Keratinocyte (primary cell): ENCODE results near the gene NDRG2. TPM values are rescaled to one million over a fixed set of nuclear protein-coding genes. Genes with fewer than 3 reads are reported as not detected.

Source experiments
- DNase-seq: peaks from one replicate; pipeline ENCODE4 v3.0.0-alpha.2; 2011; ENCODE audit warnings: low read depth, missing footprints, low spot score
- FAIRE-seq: peaks from 2 replicates; lab custom pipeline; 2011; peaks lifted over from hg19 to GRCh38; lab: Jason Lieb, UNC
- H2AFZ ChIP-seq: 2 replicates; pipeline ENCODE4 v1.6.0; 2012; ENCODE audit warnings: low read length, control low read depth, inconsistent platforms; ENCODE audit not compliant: control insufficient read depth
- H3K27ac ChIP-seq: 2 replicates; pipeline ENCODE4 v1.5.1; 2011; ENCODE audit warnings: low read length; ENCODE audit not compliant: control insufficient read depth, insufficient read depth
- H3K27me3 ChIP-seq: 3 replicates; pipeline ENCODE4 v1.6.0; 2011; ENCODE audit warnings: low read length; ENCODE audit not compliant: control insufficient read depth, insufficient read depth; ENCODE audit errors: extremely low read depth
- H3K36me3 ChIP-seq, 2 experiments: 2 replicates in 1 of 2; 3 replicates in 1 of 2; pipeline ENCODE4 v1.5.1; 2011; ENCODE audit warnings: low read length in 2 of 2, mild to moderate bottlenecking in 1 of 2; ENCODE audit not compliant: control insufficient read depth in 2 of 2, insufficient read depth in 2 of 2; ENCODE audit errors: extremely low read depth in 1 of 2
- H3K4me1 ChIP-seq: 3 replicates; pipeline ENCODE4 v1.5.1; 2011; ENCODE audit warnings: low read length; ENCODE audit not compliant: control insufficient read depth, insufficient read depth; ENCODE audit errors: extremely low read depth
- H3K4me2 ChIP-seq: 3 replicates; pipeline ENCODE4 v1.6.0; 2011; ENCODE audit warnings: low read depth, low read length; ENCODE audit not compliant: control insufficient read depth, insufficient read depth; ENCODE audit errors: extremely low read depth
- H3K4me3 ChIP-seq, 3 experiments: fragments of 200-600 bp in 1 of 3; sonication (generic) in 1 of 3; 2 replicates in 2 of 3; 3 replicates in 1 of 3; pipeline ENCODE4 v1.5.1; 2011 to 2016; ENCODE audit warnings: low read length in 3 of 3, mild to moderate bottlenecking in 3 of 3, control low read depth in 2 of 3, inconsistent platforms in 1 of 3, low read depth in 1 of 3, mixed read lengths in 1 of 3, mixed run types in 1 of 3, moderate library complexity in 1 of 3; ENCODE audit not compliant: control insufficient read depth in 2 of 3, insufficient read depth in 2 of 3; ENCODE audit errors: extremely low read depth in 1 of 3
- H3K79me2 ChIP-seq: 2 replicates; pipeline ENCODE4 v1.6.0; 2012; ENCODE audit warnings: low read length; ENCODE audit not compliant: control insufficient read depth, insufficient read depth
- H3K9ac ChIP-seq: 3 replicates; pipeline ENCODE4 v1.6.0; 2011; ENCODE audit warnings: low read length; ENCODE audit not compliant: control insufficient read depth, insufficient read depth; ENCODE audit errors: extremely low read depth
- H3K9me1 ChIP-seq: 3 replicates; pipeline ENCODE4 v1.6.0; 2011; ENCODE audit warnings: low read length; ENCODE audit not compliant: control insufficient read depth, insufficient read depth; ENCODE audit errors: extremely low read depth
- H3K9me3 ChIP-seq: 2 replicates; pipeline ENCODE4 v1.5.1; 2012; ENCODE audit warnings: low read depth, low read length; ENCODE audit not compliant: control insufficient read depth
- H4K20me1 ChIP-seq: 3 replicates; pipeline ENCODE4 v1.6.0; 2011; ENCODE audit warnings: low read length; ENCODE audit not compliant: control insufficient read depth, insufficient read depth; ENCODE audit errors: extremely low read depth
- EZH2 ChIP-seq: IDR thresholded peaks from one replicate; pipeline ENCODE4 v1.6.1; 2012; ENCODE audit warnings: inconsistent platforms, mild to moderate bottlenecking, low read length, moderate library complexity
- dilution Hi-C: fragments of 300-500 bp; cut with MboI; formaldehyde crosslinking; loops from one replicate; pipeline ENCODE4 v1.7.0; 2020; ENCODE audit warnings: low sequenced_read_pairs; ENCODE audit not compliant: extremely low pct_ligation_motif_present
- polyA plus RNA-seq, 5 experiments: library from polyadenylated mRNA; depleted of rRNA in 3 of 5; stranded (reverse) in 3 of 5; stranded (forward) in 1 of 5; unstranded in 1 of 5; fragments of >200 nt; gene quantifications; 1 replicate in 1 of 5; 2 replicates in 3 of 5; 3 replicates in 1 of 5; pipeline versions ENCODE4 v1.2.1 to v1.2.3, GENCODE V29; 2011 to 2012; ENCODE audit warnings: missing spikeins in 2 of 5, low read depth in 1 of 5, low replicate concordance in 1 of 5
- TF ChIP-seq, protein P1 (sequence below), 3 experiments: IDR thresholded peaks in 1 of 3; conservative IDR thresholded peaks in 1 of 3; optimal IDR thresholded peaks in 1 of 3; 2 replicates in 2 of 3; 3 replicates in 1 of 3; pipeline versions ENCODE3 to v1.5.1; 2011; ENCODE audit warnings: low read length in 3 of 3, mild to moderate bottlenecking in 3 of 3, moderate library complexity in 2 of 3, control low read depth in 1 of 3, inconsistent platforms in 1 of 3; ENCODE audit not compliant: insufficient read depth in 2 of 3; ENCODE audit errors: extremely low read depth in 1 of 3

The NDRG2 gene
- polyA plus RNA-seq, 1 donor (not counting 4 experiments of a cell fraction or from before 2014, with no cell fraction given): 11.1 TPM

DNA sequence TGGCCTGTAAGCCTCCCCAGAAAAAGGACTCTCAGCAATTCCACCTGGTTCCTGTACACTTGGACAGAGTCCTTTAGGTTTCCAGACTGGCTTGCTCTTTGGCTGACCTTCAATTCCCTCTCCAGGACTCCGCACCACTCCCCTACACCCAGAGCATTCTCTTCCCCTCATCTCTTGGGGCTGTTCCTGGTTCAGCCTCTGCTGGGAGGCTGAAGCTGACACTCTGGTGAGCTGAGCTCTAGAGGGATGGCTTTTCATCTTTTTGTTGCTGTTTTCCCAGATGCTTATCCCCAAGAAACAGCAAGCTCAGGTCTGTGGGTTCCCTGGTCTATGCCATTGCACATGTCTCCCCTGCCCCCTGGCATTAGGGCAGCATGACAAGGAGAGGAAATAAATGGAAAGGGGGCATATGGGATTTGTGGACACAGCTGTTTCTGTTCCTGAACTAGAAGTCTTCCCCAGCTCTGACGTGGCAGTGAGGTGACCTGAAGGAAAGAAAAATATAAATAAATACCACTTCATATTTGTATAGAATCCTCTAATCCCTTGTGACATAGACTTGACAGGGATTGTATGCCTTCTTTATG is 18.6 kb upstream of the NDRG2 start:
- peak overlapping the region; percentile 96 for H3K4me2 ChIP-seq
- DNase-seq (no peak), FAIRE-seq (no peak)
- peaks cover 53% of the 10 kb centered on the region for H3K4me1 ChIP-seq
- H3K79me2 ChIP-seq: peaks cover 12% of the 10 kb centered on the region
- no peak overlapping the region for H2AFZ ChIP-seq
- peak overlapping the region in 1 of 3 experiments; percentile 68 for H3K4me3 ChIP-seq
- no peaks in the 10 kb centered on the region for H4K20me1 ChIP-seq
- no peak for TF ChIP-seq EZH2
- TF ChIP-seq, protein P1, sequence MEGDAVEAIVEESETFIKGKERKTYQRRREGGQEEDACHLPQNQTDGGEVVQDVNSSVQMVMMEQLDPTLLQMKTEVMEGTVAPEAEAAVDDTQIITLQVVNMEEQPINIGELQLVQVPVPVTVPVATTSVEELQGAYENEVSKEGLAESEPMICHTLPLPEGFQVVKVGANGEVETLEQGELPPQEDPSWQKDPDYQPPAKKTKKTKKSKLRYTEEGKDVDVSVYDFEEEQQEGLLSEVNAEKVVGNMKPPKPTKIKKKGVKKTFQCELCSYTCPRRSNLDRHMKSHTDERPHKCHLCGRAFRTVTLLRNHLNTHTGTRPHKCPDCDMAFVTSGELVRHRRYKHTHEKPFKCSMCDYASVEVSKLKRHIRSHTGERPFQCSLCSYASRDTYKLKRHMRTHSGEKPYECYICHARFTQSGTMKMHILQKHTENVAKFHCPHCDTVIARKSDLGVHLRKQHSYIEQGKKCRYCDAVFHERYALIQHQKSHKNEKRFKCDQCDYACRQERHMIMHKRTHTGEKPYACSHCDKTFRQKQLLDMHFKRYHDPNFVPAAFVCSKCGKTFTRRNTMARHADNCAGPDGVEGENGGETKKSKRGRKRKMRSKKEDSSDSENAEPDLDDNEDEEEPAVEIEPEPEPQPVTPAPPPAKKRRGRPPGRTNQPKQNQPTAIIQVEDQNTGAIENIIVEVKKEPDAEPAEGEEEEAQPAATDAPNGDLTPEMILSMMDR (optimal IDR thresholded peaks at IDR 0.05 in 1 of 3, IDR thresholded peaks at IDR 0.05 in 1 of 3, conservative IDR thresholded peaks at IDR 0.05 in 1 of 3; ENCODE audit: extremely low read depth in 1 of 3, insufficient read depth in 2 of 3, low read length in 3 of 3): no peak
- dilution Hi-C loops: no loop called here
- H3K36me3 ChIP-seq: no peaks in the 10 kb centered on the region
- no peaks in the 10 kb centered on the region for H3K27me3 ChIP-seq
- no peaks in the 10 kb centered on the region for H3K9me3 ChIP-seq
- H3K9ac ChIP-seq: no peak overlapping the region
- H3K9me1 ChIP-seq: no peaks in the 10 kb centered on the region
- peak overlapping the region; percentile 15 for H3K27ac ChIP-seq

DNA sequence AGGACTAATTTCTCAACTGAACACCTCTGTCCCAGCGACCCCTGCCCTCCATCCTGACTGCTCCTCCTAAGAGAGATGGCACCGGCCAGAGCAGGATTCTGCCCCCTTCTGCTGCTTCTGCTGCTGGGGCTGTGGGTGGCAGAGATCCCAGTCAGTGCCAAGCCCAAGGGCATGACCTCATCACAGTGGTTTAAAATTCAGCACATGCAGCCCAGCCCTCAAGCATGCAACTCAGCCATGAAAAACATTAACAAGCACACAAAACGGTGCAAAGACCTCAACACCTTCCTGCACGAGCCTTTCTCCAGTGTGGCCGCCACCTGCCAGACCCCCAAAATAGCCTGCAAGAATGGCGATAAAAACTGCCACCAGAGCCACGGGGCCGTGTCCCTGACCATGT is 18.1 kb upstream of the NDRG2 start:
- DNase-seq (no peak), FAIRE-seq (no peak)
- no peaks in the 10 kb centered on the region for H3K9me3 ChIP-seq
- H3K4me2 ChIP-seq: peak overlapping the region; percentile 96
- peak overlapping the region; percentile 90 for H3K27ac ChIP-seq
- H3K27me3 ChIP-seq: no peaks in the 10 kb centered on the region
- no peaks in the 10 kb centered on the region for H3K36me3 ChIP-seq
- peaks cover 12% of the 10 kb centered on the region for H3K79me2 ChIP-seq
- no peak for TF ChIP-seq EZH2
- TF ChIP-seq, protein P1 (optimal IDR thresholded peaks at IDR 0.05 in 1 of 3, IDR thresholded peaks at IDR 0.05 in 1 of 3, conservative IDR thresholded peaks at IDR 0.05 in 1 of 3; ENCODE audit: extremely low read depth in 1 of 3, insufficient read depth in 2 of 3, low read length in 3 of 3): no peak
- H2AFZ ChIP-seq: no peak overlapping the region
- dilution Hi-C loops: no loop called here
- H3K4me1 ChIP-seq: peaks cover 53% of the 10 kb centered on the region
- no peaks in the 10 kb centered on the region for H3K9me1 ChIP-seq
- peak overlapping the region; percentile 81 for H3K9ac ChIP-seq
- no peaks in the 10 kb centered on the region for H4K20me1 ChIP-seq
- H3K4me3 ChIP-seq: peak overlapping the region; percentile 39 to 79 (median 68)
